Measurements from ENCODE around the gene MEGF11.

- TF ChIP-seq, protein P1, sequence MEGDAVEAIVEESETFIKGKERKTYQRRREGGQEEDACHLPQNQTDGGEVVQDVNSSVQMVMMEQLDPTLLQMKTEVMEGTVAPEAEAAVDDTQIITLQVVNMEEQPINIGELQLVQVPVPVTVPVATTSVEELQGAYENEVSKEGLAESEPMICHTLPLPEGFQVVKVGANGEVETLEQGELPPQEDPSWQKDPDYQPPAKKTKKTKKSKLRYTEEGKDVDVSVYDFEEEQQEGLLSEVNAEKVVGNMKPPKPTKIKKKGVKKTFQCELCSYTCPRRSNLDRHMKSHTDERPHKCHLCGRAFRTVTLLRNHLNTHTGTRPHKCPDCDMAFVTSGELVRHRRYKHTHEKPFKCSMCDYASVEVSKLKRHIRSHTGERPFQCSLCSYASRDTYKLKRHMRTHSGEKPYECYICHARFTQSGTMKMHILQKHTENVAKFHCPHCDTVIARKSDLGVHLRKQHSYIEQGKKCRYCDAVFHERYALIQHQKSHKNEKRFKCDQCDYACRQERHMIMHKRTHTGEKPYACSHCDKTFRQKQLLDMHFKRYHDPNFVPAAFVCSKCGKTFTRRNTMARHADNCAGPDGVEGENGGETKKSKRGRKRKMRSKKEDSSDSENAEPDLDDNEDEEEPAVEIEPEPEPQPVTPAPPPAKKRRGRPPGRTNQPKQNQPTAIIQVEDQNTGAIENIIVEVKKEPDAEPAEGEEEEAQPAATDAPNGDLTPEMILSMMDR (IDR thresholded peaks at IDR 0.05): no peak
- TF ChIP-seq POLR2A (IDR thresholded peaks at IDR 0.05) (no peak), POLR2AphosphoS5 (IDR thresholded peaks at IDR 0.05) (no peak)
Observed at GRCh38 chr15:65949011-65949410, 304.5 kb downstream of the MEGF11 start.

Measured in breast epithelium (tissue), 3 donors.